IMR-90 (cell line): ENCODE data around the gene SEMA4A. TPM values are rescaled to one million over a fixed set of nuclear protein-coding genes. Genes with fewer than 3 reads are reported as not detected.

Experiments
- ATAC-seq: fragments of 200-7000 bp; cut with Tn5 transposase; 2 replicates; pipeline ENCODE4 v1.9.1; 2020; ENCODE audit warnings: low read depth, mild to moderate bottlenecking, moderate library complexity
- BruUV-seq: library from RNA; stranded (reverse); fragments of 400-500 nt; replicated peaks from 2 replicates; lab custom pipeline; 2021; lab: Mats Ljungman, UMichigan
- CTCF ChIA-PET: fragments of 300-600 bp; formaldehyde crosslinking; extraction: SDS; loops from one replicate; lab custom pipeline; 2021; ENCODE audit warnings: antibody characterized with exemption; lab: Yijun Ruan, JAX
- POLR2A ChIA-PET: fragments of 300-600 bp; sonication (Branson Sonifier 250); formaldehyde crosslinking; loops from one replicate; lab custom pipeline; 2022; ENCODE audit warnings: antibody characterized with exemption; ENCODE audit not compliant: unreplicated experiment; lab: Charles Lee
- DNase-seq: peaks from one replicate; pipeline ENCODE4 v3.0.0; 2013
- H2AFZ ChIP-seq: replicated peaks from 2 replicates; pipeline ENCODE3; 2013; ENCODE audit warnings: low read length, mild to moderate bottlenecking; ENCODE audit not compliant: poor library complexity
- H2AK5ac ChIP-seq: 2 replicates; pipeline ENCODE4 v1.6.1; 2013; ENCODE audit warnings: low read depth, low read length, inconsistent platforms
- H2AK9ac ChIP-seq: replicated peaks from 2 replicates; pipeline ENCODE3; 2013; ENCODE audit warnings: mild to moderate bottlenecking, low read depth, low read length, moderate library complexity; ENCODE audit not compliant: poor library complexity
- H2BK120ac ChIP-seq: 2 replicates; pipeline ENCODE4 v1.6.1; 2013; ENCODE audit warnings: low read depth, low read length, inconsistent platforms
- H2BK15ac ChIP-seq: 3 replicates; pipeline ENCODE4 v1.6.1; 2013; ENCODE audit warnings: low read depth, low read length, inconsistent platforms
- H2BK20ac ChIP-seq: 2 replicates; pipeline ENCODE4 v1.6.1; 2013; ENCODE audit warnings: low read depth, mild to moderate bottlenecking, inconsistent platforms, low read length, moderate library complexity
- H2BK5ac ChIP-seq: 2 replicates; pipeline ENCODE4 v1.6.1; 2013; ENCODE audit warnings: mild to moderate bottlenecking, low read depth, low read length, inconsistent platforms; ENCODE audit not compliant: poor library complexity, severe bottlenecking
- H3K14ac ChIP-seq: replicated peaks from 2 replicates; pipeline ENCODE4 v1.6.1; 2013; ENCODE audit warnings: low read depth, low read length, inconsistent platforms
- H3K18ac ChIP-seq: 2 replicates; pipeline ENCODE4 v1.6.1; 2013; ENCODE audit warnings: low read depth, low read length, control low read depth
- H3K23ac ChIP-seq: 2 replicates; pipeline ENCODE4 v1.6.1; 2013; ENCODE audit warnings: low read depth, low read length, inconsistent platforms
- H3K27ac ChIP-seq: 2 replicates; pipeline ENCODE4 v1.5.1; 2013; ENCODE audit warnings: mild to moderate bottlenecking, control low read depth, low read length; ENCODE audit not compliant: insufficient read depth
- H3K27me3 ChIP-seq: 2 replicates; pipeline ENCODE4 v1.6.1; 2013; ENCODE audit warnings: low read length; ENCODE audit not compliant: control insufficient read depth, insufficient read depth
- H3K36me3 ChIP-seq: 2 replicates; pipeline ENCODE4 v1.6.1; 2013; ENCODE audit warnings: low read length, mixed read lengths; ENCODE audit not compliant: control insufficient read depth, insufficient read depth
- H3K4ac ChIP-seq: 2 replicates; pipeline ENCODE4 v1.6.1; 2013; ENCODE audit warnings: low read depth, low read length, inconsistent platforms
- H3K4me1 ChIP-seq: 2 replicates; pipeline ENCODE4 v1.6.1; 2013; ENCODE audit warnings: low read length, mixed read lengths; ENCODE audit not compliant: control insufficient read depth, insufficient read depth
- H3K4me2 ChIP-seq: 2 replicates; pipeline ENCODE4 v1.6.1; 2013; ENCODE audit warnings: low read depth, mild to moderate bottlenecking, control low read depth, low read length, moderate library complexity
- H3K4me3 ChIP-seq: 2 replicates; pipeline ENCODE4 v1.5.1; 2013; ENCODE audit warnings: low read depth, mild to moderate bottlenecking, control low read depth, low read length, moderate library complexity; ENCODE audit not compliant: insufficient read depth
- H3K56ac ChIP-seq: 2 replicates; pipeline ENCODE4 v1.6.1; 2013; ENCODE audit warnings: low read length, inconsistent platforms; ENCODE audit not compliant: insufficient read depth; ENCODE audit errors: extremely low read depth
- H3K79me1 ChIP-seq, 2 experiments: 2 replicates each; pipeline ENCODE4 v1.6.1; 2013; ENCODE audit warnings: low read length in 2 of 2, inconsistent platforms in 1 of 2, low read depth in 1 of 2
- H3K9ac ChIP-seq: 2 replicates; pipeline ENCODE4 v1.6.1; 2013; ENCODE audit warnings: low read depth, low read length, control low read depth
- H3K9me1 ChIP-seq: 2 replicates; pipeline ENCODE4 v1.6.1; 2013; ENCODE audit warnings: low read length, inconsistent platforms; ENCODE audit not compliant: insufficient read depth
- H3K9me3 ChIP-seq: 2 replicates; pipeline ENCODE4 v1.6.1; 2013; ENCODE audit warnings: low read length; ENCODE audit not compliant: control insufficient read depth, insufficient read depth
- H4K20me1 ChIP-seq: 2 replicates; pipeline ENCODE4 v1.6.1; 2013; ENCODE audit warnings: low read length, inconsistent platforms; ENCODE audit not compliant: insufficient read depth
- H4K5ac ChIP-seq: 2 replicates; pipeline ENCODE4 v1.6.1; 2013; ENCODE audit warnings: mild to moderate bottlenecking, low read depth, low read length, control low read depth
- H4K8ac ChIP-seq, 2 experiments: 2 replicates each; pipeline ENCODE4 v1.6.1; 2013; ENCODE audit warnings: low read depth in 2 of 2, low read length in 2 of 2, control low read depth in 1 of 2, inconsistent platforms in 1 of 2
- H4K91ac ChIP-seq: 2 replicates; pipeline ENCODE4 v1.6.1; 2013; ENCODE audit warnings: low read depth, low read length, inconsistent platforms; ENCODE audit not compliant: insufficient read depth
- BHLHE40 ChIP-seq: fragments of 150-350 bp; IDR thresholded peaks from 2 replicates; pipeline ENCODE4 v1.6.1; 2016; ENCODE audit warnings: mild to moderate bottlenecking, low read depth, low read length
- CEBPB ChIP-seq: IDR thresholded peaks from 2 replicates; pipeline ENCODE4 v1.6.1; 2012; ENCODE audit warnings: low read depth, low read length, improper control_type of control experiment
- CHD1 ChIP-seq: IDR thresholded peaks from 2 replicates; pipeline ENCODE4 v1.6.1; 2012; ENCODE audit warnings: low read depth, low read length, improper control_type of control experiment
- MAFK ChIP-seq: IDR thresholded peaks from 2 replicates; pipeline ENCODE4 v1.6.1; 2012; ENCODE audit warnings: low read depth, low read length, improper control_type of control experiment
- MAZ ChIP-seq: IDR thresholded peaks from 2 replicates; pipeline ENCODE4 v1.6.1; 2012; ENCODE audit warnings: low read depth, mild to moderate bottlenecking, low read length, improper control_type of control experiment, moderate library complexity, borderline replicate concordance
- NFE2L2 ChIP-seq: fragments of 150-350 bp; IDR thresholded peaks from 2 replicates; pipeline ENCODE4 v1.6.1; 2016; ENCODE audit warnings: low read depth, mild to moderate bottlenecking, low read length
- POLR2A ChIP-seq: IDR thresholded peaks from 2 replicates; pipeline ENCODE4 v1.6.1; 2012; ENCODE audit warnings: mild to moderate bottlenecking, low read depth, low read length
- RCOR1 ChIP-seq: IDR thresholded peaks from 2 replicates; pipeline ENCODE4 v1.6.1; 2012; ENCODE audit warnings: mild to moderate bottlenecking, low read length, improper control_type of control experiment; ENCODE audit not compliant: insufficient replicate concordance
- RFX5 ChIP-seq: IDR thresholded peaks from 2 replicates; pipeline ENCODE4 v1.8.0; 2012; ENCODE audit warnings: low read depth, mild to moderate bottlenecking, low read length, moderate library complexity
- SMC3 ChIP-seq: fragments of 150-350 bp; IDR thresholded peaks from 2 replicates; pipeline ENCODE4 v1.6.1; 2016; ENCODE audit warnings: low read depth, mild to moderate bottlenecking, antibody characterized with exemption, low read length, moderate library complexity
- WGBS, 2 experiments: methylation state at CpG; one replicate each; pipeline versions ENCODE4 v1.1.5 to v1.1.7; 2013; ENCODE audit warnings: missing lambda C conversion rate in 2 of 2; ENCODE audit not compliant: insufficient read length in 1 of 2; ENCODE audit errors: extremely low coverage in 2 of 2; 5-methylcytosine and 5-hydroxymethylcytosine counted together
- dilution Hi-C: fragments of 300-500 bp; cut with HindIII; formaldehyde crosslinking; loops from one replicate; pipeline ENCODE4 v1.14.3; 2018; ENCODE audit warnings: low sequenced_read_pairs; ENCODE audit not compliant: unreplicated experiment
- in situ Hi-C: fragments of 300-500 bp; cut with MboI; formaldehyde crosslinking; loops from 3 replicates; pipeline ENCODE4 v1.14.3; 2019; ENCODE audit warnings: low sequenced_read_pairs, inconsistent platforms, mixed read lengths
- intact Hi-C: fragments of 100-400 bp; cut with micrococcal nuclease; formaldehyde crosslinking; loops from 2 replicates; pipeline ENCODE4 v1.10.0; 2022
- polyA plus RNA-seq, 3 experiments: library from polyadenylated mRNA; depleted of rRNA; stranded (reverse); fragments of >200 nt; gene quantifications; 2 replicates each; pipeline ENCODE4 v1.2.3, GENCODE V29; 2012; ENCODE audit warnings: low replicate concordance in 1 of 3
- total RNA-seq: library from RNA; depleted of rRNA; stranded (reverse); fragments of >200 nt; gene quantifications from 2 replicates; pipeline ENCODE4 v1.2.3, GENCODE V29; 2012
- TF ChIP-seq, protein P1 (sequence below): fragments of 150-350 bp; IDR thresholded peaks from 2 replicates; pipeline ENCODE4 v1.6.1; 2017; ENCODE audit warnings: mild to moderate bottlenecking, antibody characterized with exemption, low read length, low read depth

The SEMA4A gene
- total and polyA plus RNA-seq, 2 of the 4 experiments (the other 2 are of a cell fraction) = 0.18 to 0.86 TPM

DNA sequence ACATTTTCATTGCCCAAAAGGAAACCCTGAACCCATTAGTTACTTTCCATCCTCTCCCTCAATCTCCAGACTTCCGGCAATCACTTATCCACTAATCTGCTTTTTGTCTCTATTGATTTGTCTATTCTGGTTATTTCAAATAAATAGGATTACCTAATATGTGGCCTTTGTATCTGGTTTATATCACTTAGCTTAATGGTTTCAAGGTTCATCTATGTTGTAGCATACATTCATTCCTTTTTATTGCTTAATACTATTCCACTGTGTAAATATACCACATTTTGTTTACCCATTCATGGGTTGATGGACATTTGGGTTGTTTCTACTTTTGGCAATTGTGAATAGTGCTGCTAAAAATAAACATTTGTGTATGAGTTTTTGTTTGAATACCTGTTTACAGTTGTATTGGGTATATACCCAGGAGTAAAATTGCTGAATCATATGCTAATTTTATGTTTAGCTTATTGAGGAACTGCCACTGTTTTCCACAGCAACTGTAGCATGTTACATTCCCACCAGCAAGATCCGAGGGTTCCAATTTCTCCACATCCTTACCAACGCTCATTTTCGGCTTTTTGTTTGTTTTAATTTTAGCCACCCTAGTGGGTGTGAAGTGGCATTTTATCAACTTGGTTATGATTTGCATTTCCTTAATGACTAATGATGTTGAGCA is 38.0 kb downstream of the SEMA4A start:
- WGBS, 2 experiments = no CpG with 5 or more reads among the region's 4 CpGs
- CTCF ChIA-PET = no interaction called here

More for the DNA sequence above, 38.0 kb downstream of the SEMA4A start:
- peaks cover 4% of the 10 kb centered on the region; the same call in 1 of the 2 replicates for H3K36me3 ChIP-seq
- no peak overlapping the region for H3K14ac ChIP-seq
- H2BK20ac ChIP-seq = no peak overlapping the region
- BruUV-seq = no TSS peak
- H3K18ac ChIP-seq = no peak overlapping the region
- no peaks in the 10 kb centered on the region for H3K27me3 ChIP-seq
- TF ChIP-seq MAFK = no peak
- TF ChIP-seq RCOR1 = no peak
- no peak for TF ChIP-seq RFX5
- no peak for TF ChIP-seq CEBPB
- TF ChIP-seq BHLHE40 = no peak
- TF ChIP-seq SMC3 = no peak
- no peak for TF ChIP-seq POLR2A
- TF ChIP-seq NFE2L2 = no peak
- no peak for TF ChIP-seq MAZ
- TF ChIP-seq CHD1 = no peak
- TF ChIP-seq, protein P1, sequence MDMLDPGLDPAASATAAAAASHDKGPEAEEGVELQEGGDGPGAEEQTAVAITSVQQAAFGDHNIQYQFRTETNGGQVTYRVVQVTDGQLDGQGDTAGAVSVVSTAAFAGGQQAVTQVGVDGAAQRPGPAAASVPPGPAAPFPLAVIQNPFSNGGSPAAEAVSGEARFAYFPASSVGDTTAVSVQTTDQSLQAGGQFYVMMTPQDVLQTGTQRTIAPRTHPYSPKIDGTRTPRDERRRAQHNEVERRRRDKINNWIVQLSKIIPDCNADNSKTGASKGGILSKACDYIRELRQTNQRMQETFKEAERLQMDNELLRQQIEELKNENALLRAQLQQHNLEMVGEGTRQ = no peak
- H2AK9ac ChIP-seq = no peak overlapping the region
- no peak overlapping the region for H3K23ac ChIP-seq
- no peak overlapping the region for H2BK15ac ChIP-seq
- H2AK5ac ChIP-seq = no peak overlapping the region
- H3K4me1 ChIP-seq = no peaks in the 10 kb centered on the region
- POLR2A ChIA-PET = no interaction called here
- H3K4ac ChIP-seq = no peak overlapping the region
- H4K20me1 ChIP-seq = peaks cover 7% of the 10 kb centered on the region
- no peak for ATAC-seq
- in situ Hi-C loops = no loop called here
- H3K27ac ChIP-seq = no peak overlapping the region
- H2AFZ ChIP-seq = no peak overlapping the region
- H2BK5ac ChIP-seq = no peak overlapping the region
- no peak overlapping the region for H4K5ac ChIP-seq
- H3K9ac ChIP-seq = no peak overlapping the region
- dilution Hi-C loops = no loop called here
- DNase-seq = no peak
- no peaks in the 10 kb centered on the region for H3K9me3 ChIP-seq
- H2BK120ac ChIP-seq = no peak overlapping the region
- no peak overlapping the region for H3K56ac ChIP-seq
- no peak overlapping the region for H3K4me3 ChIP-seq
- peaks cover 21 to 28% of the 10 kb centered on the region in 2 experiments for H3K79me1 ChIP-seq
- no peak overlapping the region for H4K8ac ChIP-seq
- intact Hi-C loops = no loop called here
- no peak overlapping the region for H3K4me2 ChIP-seq
- H3K9me1 ChIP-seq = peaks cover 8% of the 10 kb centered on the region
- no peak overlapping the region for H4K91ac ChIP-seq
